SKM-1 (cell line): Measurements from ENCODE around the gene TUFT1.
"Not testable (repeated sequence)": the region's sequence is repeated elsewhere in the genome, so short reads cannot be mapped to it uniquely, and the experiment has no call there.

Source experiments
- DNase-seq: peaks from one replicate; lab custom pipeline; 2025; ENCODE audit not compliant: unreplicated experiment; lab: John Stamatoyannopoulos, UW

Gene TUFT1

DNA sequence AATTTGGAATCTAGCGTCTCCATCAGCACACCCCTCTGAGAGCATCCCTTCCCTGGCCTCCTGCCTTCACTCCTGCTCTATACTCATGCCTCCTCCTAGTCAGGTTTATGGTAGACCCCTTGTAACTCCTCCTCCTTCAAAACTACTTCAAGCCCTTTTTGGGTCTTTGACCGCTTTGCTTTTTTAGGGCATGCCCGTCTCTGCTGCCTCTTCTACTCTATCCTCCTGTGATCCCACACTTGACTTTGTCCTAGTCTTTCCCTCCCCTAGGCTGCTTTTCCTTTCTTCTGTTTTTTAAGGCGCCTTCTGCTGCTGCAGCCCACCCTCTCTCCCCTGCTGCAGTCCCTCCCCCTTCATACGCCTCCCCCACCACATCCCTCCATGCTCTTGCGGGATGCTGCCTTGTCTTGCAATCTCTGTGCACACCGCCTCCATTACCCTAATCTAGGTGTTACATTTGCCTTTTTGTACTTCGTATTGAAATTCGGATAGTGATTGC lies 73.2 kb downstream of the TUFT1 start:
- DNase-seq, result no peak

DNA sequence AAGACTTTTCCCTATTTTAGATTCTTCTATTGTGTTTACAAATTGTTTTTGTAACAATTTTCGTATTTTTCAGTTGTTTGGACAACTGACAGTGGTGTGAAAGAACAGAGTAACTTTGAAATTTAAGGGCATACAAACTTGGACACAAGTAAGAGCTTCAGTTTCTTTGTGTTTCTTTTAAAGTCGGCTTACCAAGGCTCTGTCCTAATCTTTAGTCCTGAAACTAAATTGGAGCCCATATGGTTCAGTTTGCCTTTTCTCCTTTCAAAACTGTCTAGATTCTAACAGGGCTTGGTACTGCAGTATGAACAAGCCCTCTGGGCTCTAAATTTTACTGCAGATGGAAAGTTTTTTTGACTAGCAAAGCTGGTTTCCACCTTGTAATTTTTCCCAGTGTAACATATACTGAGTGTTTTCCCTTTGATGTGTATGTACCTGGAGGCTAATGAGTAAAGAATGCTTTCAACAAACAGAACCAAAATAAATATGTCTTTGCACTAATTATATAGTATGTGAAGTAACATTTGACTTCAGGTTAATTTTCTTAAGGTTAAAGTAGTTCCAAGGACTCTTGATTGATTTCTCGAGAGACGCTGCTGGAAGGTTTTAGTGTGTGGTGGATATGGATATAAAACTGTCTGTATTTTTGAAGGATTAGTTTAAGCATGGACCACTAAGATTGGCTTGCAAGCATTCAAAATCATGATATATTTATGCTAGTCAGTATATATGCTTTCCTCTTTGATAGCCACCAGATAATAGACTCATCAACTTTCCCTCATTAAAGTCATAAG lies 75.8 kb downstream of the TUFT1 start:
- DNase-seq, result no peak

DNA sequence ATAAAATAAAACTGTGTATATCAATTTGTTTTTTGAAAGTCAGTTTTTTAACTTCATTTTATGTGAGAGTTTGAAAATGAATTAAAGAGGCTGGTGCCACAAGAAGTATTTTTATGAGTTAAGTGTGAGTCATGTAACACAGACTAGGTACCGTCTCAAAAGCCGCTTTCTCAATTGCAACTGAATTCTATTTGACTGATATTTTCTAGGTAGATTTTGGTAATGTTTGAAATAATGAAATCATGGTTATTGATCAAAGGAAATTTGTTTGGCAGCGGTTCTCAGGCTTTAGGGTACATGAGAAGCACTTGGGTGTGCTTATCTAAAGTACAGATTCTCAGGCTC lies 76.4 kb downstream of the TUFT1 start:
- DNase-seq, result no peak

DNA sequence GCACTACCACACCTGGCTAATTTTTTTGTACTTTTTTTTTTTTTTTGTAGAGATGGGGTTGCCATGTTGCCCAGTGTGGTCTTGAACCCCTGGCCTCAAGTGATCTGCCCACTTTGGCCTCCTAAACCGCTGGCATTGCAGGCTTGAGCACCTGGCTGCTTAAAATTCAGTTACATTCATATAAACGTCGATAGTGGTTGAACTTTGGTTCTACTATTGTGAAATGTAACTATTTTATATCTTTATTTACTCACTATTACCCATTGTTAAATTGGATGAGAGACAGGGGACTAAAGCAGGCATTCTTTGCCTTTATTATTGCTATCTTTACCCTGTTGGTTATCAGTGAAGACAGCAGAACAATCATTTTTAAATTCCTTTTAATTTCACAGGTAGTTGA lies 77.9 kb downstream of the TUFT1 start:
- no peak for DNase-seq

DNA sequence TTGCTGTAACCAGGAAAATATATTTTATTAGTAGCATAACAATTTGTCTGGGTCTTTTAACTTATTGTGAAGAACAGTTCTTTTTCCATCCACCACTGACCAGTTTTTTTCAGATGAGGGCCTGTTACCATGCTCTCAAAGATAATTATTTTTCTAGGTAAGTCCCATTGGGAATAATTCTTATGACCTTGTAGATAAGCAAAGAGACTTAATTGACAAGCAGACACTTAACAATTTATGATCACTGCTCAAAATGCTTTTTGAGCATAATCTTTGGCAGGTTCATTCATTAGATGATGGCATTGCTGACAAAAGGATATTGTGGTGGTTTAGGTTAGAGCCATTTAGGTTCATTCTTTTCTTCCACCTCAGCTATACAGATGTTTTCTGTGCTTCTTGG lies 78.4 kb downstream of the TUFT1 start:
- DNase-seq, result no peak

DNA sequence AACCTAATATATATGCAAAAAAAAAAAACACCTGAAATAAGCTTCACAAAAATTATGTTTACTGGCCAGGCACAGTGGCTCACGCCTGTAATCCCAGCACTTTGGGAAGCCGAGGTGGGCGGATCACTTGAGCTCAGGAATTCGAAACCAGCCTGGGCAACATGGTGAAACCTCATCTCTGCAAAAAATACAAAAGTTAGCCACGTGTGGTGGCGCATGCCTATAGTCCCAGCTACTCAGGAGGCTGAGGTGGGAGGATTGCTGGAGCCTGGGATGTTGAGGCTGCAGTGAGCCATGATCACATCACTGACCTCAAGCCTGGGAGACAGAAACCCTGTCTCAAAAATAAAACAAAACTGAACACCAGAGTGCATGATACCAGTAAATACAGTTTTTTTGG lies 78.9 kb downstream of the TUFT1 start:
- DNase-seq, result not testable (repeated sequence)

DNA sequence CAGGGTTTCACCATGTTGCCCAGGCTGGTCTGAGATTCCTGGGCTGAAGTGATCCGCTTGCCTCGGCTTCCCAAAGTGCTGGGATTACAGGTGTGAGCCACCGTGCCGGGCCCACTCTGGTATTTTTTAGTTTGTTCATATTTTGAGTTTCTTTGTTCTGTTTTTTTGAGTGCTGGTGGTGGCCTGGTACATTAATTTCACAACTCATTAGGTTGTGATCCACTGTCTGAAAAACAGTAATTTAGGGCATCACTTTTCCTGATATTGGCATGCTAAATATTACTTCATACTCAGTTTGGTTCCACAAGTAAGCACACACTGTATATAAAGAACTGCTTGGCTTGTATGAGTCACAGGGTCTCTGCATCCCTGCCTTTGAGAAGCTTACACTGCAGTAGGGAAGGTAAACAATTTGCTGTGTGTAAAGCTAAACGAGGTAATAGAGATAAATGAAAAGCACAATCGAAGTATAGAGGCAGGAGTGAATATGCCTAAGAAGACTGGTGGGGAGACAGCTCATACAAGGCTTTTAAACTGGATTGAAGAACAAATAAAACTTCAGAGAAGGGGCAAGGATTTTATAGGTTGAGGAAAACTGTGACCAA lies 79.5 kb downstream of the TUFT1 start:
- no peak for DNase-seq

DNA sequence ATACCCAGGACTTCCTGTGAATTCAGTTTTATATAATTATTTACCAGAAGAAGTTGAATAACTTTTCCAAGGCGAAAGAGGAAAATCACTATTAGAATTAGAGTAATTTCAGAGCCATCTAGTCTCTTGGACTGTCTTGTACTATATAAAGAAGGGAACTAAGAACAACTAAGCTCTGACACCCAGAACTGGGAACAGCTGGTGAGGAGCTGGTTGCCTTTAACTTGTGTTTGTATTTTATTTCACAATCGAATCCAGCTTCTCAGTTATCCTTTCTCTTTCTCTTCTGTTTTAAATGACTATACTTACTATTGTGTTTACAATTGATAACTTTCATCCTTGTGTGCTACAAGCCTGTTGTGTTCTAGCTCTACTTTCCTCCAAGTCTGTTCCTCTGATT lies 80.2 kb downstream of the TUFT1 start:
- DNase-seq, result no peak

DNA sequence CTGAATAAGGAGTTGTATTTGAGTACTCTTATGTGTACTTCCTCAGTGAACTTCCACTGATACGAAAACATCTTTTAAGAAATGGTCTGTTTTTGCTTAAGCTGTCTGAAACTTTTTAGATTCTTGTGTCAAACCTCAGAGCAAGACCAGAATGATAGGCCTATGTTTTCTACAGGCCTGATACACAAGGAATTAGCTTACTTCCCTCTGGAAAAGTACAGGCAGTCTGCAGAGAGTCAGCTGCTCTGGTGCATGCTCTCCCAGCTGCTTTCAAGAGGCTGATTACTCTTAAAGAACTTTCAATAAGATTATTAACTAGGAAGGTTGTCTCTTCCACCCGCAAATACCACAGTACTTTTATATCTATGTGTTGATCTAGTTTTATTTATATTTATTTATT lies 81.2 kb downstream of the TUFT1 start:
- DNase-seq, result no peak

DNA sequence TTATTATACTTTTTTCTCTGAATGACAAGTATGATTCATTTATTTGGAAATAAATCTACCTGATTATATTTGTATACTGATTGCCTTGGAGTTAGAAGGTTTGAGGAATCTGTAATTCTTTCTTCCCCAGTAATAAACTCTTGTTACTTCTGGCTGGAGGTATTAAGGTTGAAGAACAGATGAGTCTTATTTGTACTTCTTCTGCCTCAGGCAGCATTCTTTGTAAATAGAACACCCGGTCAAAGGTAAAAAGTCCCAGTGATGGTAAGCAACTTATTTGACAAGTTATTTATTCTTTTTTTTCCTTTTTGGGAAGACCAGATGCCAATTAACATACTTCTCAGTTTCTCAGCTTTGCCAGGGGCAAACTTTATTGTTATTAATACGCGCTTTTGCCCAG lies 84.7 kb downstream of the TUFT1 start:
- DNase-seq, result no peak

DNA sequence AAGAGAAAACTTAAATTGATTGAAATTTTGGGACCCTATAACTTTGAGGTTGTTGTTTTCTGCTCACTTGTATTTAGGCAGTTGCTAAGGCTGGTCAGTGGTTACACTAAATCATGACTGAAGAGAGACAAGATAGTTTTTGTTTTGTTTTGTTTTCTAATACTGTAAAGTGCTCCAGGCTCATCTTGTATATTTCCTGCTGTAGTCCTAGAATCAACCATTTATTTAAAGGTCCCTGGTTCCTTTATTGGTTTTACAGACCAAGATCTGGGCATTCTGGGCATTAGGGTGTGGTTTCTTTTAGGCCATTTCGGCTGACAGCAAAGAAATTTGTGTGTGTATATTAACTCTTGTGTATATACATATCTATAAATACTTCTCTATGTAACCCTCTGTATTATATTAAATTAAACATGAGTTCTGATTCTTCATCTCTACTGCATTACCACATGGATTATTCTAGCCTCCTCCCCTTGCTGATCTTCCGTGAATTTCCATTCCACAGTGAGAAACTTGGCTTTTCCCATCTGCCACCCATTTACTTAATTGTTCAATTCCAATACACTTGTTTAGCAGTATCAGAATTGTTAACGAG lies 86.7 kb downstream of the TUFT1 start:
- DNase-seq, result no peak

DNA sequence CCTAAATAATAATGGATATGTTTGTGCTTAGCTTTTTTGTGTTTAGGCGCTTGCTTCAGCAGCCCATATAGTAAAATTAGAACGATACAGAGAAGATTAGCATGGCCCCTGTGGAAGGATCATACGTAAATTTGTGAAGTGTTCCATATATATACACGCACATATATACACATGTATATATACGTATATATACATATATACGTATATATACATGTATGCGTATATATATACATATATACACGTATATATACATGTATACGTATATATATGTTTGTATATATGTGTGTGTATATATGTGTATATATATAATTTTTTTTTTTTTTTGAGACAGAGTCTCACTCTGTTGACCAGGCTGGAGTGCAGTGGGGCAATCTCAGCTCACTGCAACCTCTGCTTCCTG lies 89.2 kb downstream of the TUFT1 start:
- DNase-seq, result no peak
